GM12891 (cell line): ENCODE results near the gene PELO.

Experiments used
- POLR2A ChIP-seq: IDR thresholded peaks from 2 replicates; pipeline ENCODE4 v1.6.1; 2011; ENCODE audit warnings: low read depth, low read length, control low read depth
- POLR2AphosphoS5 ChIP-seq: IDR thresholded peaks from 2 replicates; pipeline ENCODE4 v1.6.1; 2011; ENCODE audit warnings: low read depth, low read length, control low read depth
- POU2F2 ChIP-seq: IDR thresholded peaks from 2 replicates; pipeline ENCODE4 v1.6.1; 2011; ENCODE audit warnings: low read depth, mild to moderate bottlenecking, control low read depth, low read length, moderate library complexity
- SPI1 ChIP-seq: IDR thresholded peaks from 2 replicates; pipeline ENCODE4 v1.6.1; 2011; ENCODE audit warnings: low read depth, low read length, control low read depth
- TAF1 ChIP-seq: IDR thresholded peaks from 2 replicates; pipeline ENCODE4 v1.6.1; 2011; ENCODE audit warnings: low read depth, low read length, control low read depth

DNA sequence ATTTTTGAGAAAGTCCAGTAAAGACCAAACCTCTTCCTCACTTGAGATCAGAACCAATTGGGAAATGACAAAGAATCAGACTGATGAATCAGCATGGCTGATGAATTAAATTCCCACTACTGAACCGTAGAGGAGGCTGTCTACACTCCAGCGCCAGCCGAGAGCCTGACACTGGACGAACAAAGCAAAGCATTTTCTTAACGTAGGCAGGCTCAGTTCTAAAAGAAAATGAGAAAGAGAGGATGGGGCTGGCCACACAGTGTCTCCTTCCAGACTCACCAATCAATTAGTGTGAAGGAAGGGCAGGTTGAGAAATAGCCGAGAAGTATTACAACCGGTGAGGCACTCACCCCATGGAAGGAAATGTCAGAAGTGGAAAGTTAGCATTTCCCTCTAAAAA, 49.4 kb downstream of the PELO start:
- no peak for TF ChIP-seq TAF1
- TF ChIP-seq POLR2AphosphoS5, result no peak
- TF ChIP-seq POLR2A, result no peak
- TF ChIP-seq SPI1, result no peak
- TF ChIP-seq POU2F2, result no peak
